HG02870 (cell line): ENCODE data around the gene OPCML.

Source experiments
- ATAC-seq: cut with Tn5 transposase; IDR thresholded peaks from one replicate; pipeline ENCODE4 v1.9.1; 2021; ENCODE audit warnings: mild to moderate bottlenecking, moderate library complexity; ENCODE audit not compliant: unreplicated experiment

The OPCML gene

DNA sequence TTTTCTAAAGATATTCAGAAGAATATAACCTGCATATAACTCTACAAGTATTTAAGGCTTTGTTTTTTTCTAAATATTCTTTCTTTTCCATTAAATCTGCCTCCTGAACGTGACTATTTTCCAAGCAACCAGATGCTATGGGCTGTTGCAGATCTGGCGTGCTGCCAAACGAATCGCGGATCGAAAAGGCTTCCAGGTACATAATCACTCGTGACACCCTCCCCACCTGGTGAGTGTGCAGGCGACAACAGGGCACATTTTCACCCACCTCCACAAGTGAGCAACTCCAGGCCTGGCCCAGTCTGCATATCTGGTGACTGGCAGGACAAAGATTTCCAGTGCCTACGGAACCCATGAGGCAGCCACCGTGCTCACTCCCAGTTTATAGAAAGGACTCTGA, 660.1 kb downstream of the OPCML start:
- ATAC-seq = no peak

DNA sequence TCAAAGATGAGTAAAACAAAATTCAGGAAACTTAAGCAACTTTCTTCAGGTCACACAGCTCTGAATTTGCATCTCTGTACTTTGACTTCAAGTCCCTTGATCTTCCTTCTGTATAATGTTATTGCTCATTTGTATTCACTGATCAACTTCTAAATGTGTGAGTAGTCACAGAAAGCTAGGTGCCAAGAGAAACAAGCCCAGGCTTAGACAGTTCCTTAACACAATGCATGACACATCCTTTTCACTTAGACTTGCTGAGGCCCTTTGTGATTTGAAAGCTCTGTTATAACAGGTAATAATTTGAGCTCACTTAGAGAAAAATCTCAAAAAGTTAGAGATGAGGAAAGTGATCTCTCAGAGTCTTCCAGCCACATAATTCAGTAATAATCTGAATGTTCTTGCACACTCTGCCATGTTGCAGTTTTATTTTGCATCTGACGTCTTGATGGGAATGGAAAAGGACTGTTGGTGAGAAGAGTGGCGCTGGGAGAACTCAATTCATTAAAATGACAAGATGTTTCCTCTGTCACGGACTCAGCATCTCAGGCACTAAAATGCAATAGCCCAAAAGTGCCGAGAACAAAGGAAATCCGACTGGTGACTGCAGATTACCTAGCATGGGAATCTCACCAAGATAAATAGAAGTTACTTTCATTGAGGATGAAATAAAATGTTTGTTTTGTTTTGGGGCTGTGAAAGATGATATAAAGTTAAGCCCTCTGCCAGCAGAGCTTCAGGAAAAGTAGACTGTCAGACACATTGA, 665.3 kb downstream of the OPCML start:
- no peak for ATAC-seq

DNA sequence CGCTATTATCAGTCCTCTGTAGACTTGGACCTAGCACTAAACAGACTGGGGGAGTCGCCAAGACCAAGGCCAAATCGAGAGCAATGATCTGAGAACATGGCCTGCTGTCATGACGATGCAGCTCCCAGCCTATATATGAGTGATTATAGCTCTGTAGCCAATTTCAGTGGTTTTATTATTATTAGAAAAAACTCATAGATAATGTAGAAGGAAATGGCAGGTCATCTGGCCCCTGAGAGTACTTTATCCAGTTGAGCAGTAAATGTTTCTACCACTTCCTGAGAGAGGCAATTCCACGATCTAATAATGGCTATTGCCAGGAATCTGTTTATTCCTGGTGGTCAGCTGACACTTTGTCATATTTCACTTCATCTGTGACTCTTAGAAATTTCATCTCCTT, 666.7 kb downstream of the OPCML start:
- no peak for ATAC-seq

DNA sequence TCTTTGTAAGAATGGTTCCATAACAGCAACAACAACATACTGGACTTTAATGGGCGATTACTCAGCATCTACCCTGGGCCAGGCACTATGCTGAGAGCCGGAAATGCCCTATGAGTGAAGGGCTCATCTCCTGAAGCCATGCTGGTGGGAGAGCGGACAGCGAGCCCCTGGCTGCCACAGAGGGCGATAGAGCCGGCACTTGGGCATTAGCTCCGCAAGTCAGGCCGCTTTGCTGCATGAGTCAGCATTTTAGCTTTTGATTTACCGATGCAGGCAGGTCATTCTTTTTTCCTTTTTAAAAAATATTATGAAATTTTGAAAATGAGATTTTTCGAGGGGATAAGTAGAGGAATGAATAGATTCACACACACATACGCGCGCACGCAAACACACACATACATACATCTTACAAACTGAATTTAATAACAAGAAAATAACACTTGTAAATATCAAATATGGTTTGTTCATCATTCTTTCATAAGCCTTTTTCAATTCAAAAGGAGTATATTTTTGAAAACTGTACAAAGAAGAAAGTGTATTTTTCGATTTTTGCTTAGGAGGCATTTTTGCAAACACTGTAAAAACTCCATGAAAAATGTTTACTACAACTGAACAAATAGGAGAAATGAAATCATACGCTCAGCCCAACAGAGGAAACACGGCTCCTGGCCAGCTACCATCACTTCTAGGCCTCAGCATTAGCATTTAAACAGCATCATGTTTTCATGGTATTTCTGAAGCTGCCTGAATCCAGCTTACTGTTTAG, 667.3 kb downstream of the OPCML start:
- ATAC-seq = no peak

DNA sequence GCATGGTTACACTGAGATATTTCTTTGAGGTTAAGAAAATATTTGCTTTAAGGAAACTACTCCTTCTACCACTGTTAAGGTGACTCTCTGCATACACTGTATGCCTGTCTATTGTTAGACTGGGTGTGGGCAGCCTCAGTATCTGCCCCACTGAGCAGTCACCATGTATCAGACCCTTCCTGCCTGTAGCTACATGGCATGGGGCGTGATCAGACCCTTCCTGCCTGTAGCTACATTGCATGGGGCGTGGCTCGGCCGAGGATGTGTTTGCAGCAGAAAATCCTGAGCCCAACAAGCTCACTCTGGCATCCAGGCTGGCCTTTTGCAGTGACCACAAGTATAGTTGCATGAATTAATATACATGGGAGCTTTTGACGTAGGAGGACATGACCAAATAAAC, 669.4 kb downstream of the OPCML start:
- no peak for ATAC-seq

DNA sequence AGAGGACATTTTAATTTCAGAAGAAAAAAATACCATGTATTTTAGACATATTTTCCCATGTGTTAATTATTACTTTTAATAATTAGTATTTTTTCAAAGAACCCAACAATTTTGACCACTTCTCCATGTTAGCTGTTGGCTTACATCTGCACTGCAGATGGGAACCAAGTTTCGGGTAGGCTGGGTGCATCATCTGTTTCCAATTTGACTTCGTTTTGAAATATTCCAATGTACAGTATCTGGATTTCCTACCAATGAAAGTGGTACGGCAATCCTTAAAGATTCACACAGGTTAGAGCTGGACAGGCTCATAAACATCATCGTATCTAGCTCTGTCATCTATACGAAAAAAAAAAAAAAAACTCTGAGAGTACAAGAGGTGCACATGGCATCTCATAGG, 670.2 kb downstream of the OPCML start:
- ATAC-seq = no peak

DNA sequence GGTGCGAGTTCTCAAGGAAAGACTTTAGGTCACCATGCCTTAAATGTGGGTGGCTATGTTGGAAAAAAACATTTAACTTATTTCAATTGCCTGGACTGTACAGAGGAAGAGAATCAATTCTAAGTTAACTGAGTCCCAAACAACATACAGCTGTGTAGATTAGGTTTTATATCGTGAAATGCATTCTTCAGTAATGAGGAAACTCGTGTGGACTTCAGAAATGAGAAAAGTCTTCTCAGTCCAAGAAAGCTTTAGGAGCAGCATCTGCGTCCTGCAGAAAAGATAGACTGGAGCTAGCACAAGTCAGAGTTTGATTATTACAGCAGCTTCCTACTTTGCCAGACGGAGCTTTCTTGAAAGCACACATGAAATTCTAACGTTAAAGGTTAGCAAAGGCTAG, 673.0 kb downstream of the OPCML start:
- ATAC-seq = no peak

DNA sequence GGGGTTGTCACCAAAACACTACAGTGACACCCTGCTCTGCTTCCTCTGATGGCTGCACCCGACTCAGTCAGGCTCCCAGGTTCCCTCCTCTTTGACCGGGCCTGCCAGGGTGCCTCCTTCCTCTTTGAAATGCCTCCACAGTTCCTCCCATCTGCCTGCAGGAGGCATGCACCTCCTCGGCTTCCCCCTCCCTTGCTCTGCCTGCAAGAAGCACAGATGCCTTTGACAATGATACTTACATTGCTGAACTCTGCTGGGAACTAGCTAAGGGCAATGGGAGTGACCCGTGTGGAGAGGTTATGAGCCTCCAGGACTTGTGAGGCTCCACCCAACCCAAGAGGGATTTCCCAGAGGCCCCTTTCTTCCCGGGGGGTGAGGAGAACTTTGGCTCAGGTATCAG, 674.1 kb downstream of the OPCML start:
- ATAC-seq = no peak

DNA sequence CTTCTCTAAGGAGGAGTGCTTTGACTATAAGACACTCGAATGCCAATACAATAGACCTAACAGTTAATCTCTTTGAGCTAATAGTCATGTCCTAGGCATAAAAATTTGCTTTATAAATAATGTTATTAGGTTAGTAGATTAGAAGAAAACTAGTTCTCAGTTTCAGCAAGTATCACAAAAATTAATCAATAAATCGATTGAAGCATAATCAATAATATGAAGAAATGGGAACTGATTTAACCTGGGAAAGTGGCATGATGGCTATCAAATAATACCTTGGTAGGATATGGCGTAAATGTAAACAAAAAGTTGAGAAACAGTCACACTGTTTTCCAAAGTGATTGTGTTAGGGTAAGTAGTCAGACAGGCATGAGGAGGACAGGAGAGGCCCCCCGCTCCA, 676.3 kb downstream of the OPCML start:
- no peak for ATAC-seq

DNA sequence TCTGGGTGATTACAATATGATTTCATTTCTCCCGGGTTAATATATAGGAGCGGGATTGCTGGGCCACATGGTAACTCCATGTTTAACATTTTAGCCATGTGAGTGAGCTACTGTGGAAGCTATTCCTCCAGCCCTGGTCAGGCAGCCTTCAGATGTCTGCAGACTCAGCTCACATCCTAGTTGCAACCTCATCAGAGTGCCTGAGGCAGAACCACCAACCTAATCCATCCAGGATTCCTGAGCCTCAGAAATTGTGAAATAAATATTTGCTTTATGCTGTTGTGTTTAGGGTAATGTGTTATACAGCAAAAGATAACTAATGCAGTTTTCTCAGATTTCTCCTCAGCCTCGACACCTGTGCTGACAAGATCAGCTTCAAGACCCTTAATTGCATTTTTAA, 676.8 kb downstream of the OPCML start:
- ATAC-seq = no peak

DNA sequence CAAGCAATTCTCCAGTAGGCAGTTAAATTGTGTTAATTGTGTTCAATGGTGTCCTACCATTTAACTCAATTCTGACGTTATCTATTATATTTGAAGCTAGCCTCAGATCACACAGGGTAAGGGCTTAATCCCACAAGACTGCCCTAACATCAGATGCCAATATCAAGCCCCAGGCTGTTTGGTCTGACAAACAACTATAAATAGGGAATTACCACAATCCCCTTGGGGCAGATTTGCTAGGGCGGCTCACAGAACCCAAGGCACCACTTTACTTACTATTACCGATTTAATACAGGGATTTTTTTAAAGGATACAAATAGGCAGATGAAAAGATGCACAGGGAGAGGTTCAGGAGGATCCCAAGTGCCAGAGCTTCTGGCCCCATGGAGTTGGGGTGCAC, 678.4 kb downstream of the OPCML start:
- ATAC-seq = no peak

DNA sequence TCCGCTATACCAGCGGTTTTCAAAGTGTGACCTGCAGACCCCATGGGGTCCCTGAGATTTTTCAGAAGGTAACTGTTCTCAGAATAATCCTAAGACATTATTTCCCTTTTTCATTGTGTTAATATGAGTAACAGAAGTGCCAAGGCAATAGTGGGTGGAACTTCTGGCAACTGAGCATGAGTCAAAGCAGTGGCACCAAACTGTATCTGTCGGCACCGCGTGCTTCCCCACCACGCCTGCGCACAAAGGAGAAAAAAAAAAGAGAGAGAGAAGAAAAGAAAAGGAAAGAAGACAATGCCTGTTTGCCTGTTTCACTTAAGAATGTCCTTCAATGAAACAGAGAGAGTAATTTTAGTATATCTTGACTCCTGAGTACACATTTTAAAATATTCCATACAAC, 679.9 kb downstream of the OPCML start:
- ATAC-seq = no peak

DNA sequence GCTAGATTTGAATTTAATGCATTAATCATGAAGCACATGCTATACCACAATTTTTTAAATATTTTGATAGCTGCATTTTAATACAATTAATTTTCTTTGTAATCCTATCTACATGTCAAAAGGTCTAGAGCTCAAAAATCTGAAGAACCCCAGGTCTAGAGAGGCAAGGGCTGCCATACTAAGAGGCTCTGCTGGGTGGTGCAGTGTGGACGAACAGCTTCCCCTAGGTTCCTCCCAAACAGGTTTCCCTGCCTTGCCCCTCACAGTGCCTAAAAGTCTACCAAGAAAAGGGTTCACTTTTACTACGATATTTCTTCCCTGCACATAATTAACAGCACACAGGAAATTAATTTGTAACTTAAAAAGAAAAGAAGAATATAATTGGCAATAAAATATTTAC, 681.1 kb downstream of the OPCML start:
- no peak for ATAC-seq

DNA sequence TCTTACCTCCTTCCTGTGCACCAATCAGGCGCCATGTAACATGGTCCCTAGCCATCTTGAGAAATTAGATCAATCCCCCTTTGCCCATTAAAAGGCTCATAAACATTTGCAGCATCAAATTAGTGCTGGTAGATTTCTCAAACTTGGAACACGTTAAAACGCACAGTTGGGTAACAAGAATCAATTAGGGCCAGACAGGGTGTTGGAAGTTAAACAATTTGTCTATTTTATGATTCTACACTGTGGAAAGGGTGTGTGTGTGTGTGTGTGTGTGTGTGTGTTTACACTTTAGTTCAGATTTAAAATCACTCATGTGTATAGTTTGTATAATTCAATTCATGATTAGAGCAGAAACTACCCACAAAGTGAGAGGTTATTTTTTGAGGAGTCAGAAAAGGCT, 682.0 kb downstream of the OPCML start:
- no peak for ATAC-seq

DNA sequence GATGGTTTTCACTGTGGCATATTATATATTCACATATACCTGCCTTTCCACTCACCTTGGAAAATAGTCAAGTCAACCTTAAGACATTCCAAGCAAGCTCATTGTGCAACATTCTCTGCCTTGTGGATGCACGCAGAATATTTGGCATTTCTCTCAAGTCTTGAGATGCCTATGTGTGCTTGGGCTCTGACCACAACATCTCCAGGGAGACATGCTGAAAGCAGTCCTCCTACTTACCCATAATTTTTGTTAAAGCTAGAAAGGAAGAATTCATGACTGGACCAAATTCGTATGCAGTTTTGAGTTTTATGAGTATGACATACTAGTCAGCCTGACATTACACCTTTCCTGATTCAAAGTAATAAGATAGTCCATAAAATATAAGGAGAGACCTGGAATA, 684.0 kb downstream of the OPCML start:
- ATAC-seq = no peak

DNA sequence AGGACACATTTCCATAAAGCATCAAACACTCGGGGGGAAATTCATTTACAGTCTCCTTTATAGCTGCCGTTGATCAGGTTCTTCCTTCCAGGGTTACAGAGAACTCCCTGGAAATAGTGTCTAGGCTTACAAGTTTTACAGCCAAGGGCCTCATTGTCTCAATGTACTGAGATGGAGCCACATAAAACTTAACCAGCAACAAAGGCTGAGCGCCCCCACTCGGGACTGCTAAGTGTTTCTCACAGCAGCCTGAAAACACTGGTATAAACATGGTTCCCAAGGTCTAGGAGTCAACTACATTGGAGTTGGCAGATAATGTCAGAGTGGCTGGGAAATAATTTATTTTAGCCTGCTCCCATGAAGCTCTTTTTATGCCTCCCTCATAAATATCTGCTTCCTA, 686.2 kb downstream of the OPCML start:
- ATAC-seq = no peak

DNA sequence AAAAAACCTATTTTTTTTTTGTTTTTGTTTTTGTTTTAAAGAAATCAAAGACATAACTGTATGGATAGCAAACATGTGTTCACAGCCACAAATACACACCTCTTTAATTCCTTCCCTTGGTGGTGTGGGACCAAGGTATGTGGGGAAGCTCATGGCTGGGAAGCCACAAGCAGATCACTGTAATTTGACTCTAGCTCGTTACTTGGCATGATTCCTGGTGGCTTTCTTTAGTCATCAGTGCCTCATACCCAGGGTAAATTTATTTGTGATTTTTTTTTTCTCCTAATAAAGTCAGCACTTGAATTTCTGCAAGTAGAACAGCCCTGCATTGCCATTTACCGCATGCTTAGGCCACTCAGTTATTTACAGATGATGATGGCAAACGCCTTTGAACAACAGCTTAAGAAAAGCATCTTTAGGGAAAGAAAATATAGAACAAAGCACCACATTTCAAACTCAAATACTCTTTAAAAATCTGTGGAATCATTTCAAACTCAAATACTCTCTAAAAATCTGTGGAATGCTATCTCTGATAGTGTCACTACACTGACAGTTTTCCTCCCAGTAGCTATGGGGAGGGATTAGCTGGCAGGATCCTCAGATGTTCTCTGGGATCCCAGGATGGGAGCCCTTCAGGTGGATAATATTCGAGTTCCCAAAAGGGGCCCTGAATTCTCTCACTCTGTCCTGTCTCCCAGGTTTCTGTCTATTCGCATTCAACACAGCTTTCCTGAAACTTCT, 687.2 kb downstream of the OPCML start:
- ATAC-seq = no peak

DNA sequence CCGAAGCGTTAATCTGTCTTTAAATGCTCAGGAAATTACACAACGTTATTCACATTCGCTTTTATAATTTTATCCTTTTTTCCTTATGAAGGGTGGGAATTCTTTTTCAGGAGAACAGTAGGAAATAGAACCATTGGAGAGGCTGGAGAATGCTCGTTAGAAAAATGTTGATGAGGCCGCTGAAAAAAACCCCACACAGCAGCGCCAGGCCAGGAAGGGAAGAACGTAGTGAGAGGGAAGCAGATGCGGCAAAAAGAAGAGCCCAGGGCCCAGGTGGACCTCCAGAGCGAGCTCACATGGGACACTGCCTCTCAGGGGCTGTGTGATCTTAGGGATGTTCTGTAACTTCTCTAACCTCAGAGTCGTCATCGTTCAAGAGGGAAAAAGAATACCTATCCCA, 691.6 kb downstream of the OPCML start:
- no peak for ATAC-seq

DNA sequence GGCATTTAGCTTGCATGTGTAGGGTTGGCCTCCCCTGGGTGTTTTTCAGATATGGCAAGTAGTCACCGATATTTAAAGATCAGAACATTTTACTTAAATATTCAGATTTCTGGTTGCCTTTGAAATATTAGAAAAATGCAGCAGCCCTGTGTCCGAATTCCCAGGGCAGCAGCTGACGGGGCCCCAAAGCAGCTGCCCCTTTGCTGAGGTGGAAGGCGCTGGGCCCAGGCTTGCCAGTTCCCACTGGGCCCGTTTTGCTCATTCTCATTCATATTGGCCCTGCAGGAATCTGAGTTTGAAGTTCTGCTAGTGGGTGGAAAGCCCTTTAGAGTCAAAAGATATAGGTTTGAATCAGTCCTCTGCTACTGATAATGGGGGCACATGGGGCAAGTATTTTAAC, 692.1 kb downstream of the OPCML start:
- ATAC-seq = no peak

DNA sequence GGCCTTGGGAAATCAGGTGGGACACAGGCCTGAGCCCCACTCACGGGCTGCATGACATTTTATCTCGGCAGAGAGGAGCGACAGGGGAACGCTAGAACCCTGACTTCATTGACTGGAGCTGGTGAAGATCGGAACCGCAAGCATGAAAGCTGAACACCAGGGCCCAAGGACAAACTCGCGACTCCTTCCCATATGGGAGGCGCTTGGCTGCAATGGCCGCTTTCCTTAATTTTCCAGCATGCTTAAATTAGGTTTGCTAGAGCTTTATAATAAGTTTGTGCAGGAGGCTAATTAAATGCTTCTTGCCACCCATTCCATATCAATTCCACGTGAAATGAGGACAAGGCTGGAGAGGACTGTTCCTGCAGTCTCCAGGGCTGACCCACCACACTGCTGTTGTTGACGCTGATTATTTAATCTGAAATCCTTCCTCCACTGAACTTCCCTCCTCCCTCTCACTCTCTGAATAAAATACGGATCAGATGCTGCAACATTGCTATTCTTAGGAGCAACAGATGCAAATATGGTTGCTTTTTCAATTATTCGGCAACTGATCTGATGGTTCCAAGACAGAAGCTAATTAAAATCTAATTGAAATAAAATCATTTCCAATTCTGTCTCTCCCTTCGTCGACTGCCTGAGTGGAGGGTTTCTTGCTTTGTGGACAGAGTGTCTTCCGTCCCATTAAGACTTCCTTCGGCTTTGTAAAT, 692.9 kb downstream of the OPCML start:
- ATAC-seq = no peak

DNA sequence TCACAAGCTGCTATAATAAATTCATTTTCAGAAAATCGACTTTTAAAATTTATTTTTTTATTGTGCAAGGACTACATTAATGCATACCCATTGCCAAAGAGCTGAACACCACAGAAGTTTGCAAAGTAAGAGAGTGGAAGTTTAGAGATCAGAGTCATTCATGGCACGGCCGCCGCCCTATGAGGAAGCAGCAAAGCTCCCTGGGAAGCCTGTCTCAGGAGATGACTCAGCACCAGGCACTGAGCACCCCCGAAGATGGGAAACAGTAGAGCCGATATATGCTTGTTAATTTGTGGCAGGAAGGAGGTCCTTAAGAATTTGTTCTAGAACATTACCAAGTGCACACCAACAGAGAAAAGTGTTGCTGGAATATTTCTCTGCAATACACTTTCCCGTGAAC, 693.7 kb downstream of the OPCML start:
- ATAC-seq = no peak
